NCI-H524 treated with DMSO at 0.1 percent for 48 hours (cell line): ENCODE data around the gene FARP1.

Source experiments
- DNase-seq: peaks from one replicate; lab custom pipeline; 2025; lab: John Stamatoyannopoulos, UW

The FARP1 gene

DNA sequence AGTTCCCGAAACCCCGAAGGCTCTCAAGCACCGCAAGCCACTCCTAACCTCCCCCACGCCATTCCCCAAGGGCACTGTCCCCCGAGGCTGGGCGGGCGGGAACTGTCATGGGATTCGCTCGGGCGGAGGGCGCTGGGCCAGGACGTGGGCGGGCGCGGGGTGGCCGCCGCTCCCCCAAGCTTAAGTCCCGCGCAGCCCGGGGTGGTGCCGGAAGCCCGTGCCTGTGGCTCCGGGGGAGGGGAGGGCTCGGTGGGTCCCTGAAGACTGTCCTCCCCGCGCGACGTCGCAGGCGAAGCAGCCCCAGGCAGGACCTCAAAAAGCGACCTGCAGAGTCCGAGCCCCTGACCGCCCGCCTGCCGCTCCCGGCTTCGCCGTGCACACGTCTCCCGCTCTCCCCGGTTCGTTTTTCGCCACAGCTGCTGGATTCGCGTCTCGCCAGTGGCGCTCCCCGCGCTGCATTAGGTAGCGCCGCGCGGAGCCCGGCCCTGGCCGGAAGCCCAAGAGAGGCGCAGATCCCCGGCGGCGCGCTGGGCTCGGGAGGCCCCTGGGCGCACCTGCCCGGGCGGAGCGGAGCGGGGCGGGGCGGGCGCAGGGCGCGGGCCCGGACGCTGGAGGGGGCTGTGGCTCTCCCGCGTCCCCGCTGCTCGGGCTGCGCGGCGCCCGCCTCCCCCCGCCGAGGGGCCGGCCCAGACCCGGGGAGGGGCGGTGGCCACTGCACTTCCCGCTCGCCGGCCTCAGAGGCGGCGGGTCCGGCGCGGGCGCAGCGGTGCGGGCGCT is at the start of gene FARP1:
FARP1 (plus strand) TSS at position 715 of the 777 bp plus-strand sequence. CDS start 70,149 bp downstream, outside the sequence.
- no peak for DNase-seq

GRCh38 chr13:98094678-98095266 is 48.1 kb upstream of the FARP1 start:
- no peak for DNase-seq

- no peak for DNase-seq
Observed at GRCh38 chr13:98096059-98096458, 46.8 kb upstream of the FARP1 start.

DNA sequence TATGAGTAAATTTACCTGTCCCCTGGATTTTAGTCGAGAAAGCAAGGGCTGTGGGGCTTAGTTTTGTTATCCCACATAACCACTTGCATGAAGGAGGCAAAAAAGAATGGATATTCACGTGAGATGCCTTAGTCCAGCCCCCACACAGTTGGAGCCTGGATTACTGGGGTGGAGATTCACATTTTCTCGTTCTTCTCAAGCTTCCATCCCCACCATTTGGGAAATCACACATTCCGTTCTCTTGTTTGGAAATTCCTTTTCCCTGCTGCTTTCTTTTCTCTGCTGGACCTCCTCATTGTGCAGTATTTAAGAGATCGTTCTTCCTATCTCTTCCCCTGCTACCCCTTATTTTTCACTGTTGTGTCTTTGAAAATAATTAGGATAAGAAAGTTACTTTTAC is 45.1 kb upstream of the FARP1 start:
- DNase-seq, result no peak

- no peak for DNase-seq
Observed at GRCh38 chr13:98098516-98098915, 44.4 kb upstream of the FARP1 start.

DNA sequence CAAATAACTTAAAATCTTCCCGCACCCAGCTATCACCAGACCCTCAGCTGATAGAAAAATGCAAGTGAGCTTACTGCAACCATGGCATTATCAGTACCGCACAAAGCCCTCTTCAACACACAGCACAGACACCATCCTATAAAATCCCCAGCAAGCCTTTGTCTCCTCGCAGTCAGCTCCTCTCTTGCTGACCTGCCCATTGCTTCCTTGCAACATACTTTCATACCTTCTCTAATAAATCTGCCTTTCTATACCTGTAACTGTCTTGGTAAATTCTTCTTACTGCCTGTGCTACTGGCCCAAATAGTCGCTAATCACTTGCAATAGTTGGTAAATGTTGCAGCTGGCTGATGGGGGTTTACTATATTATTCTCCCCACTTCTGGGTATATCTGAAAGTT is 43.3 kb upstream of the FARP1 start:
- DNase-seq, result no peak

DNA sequence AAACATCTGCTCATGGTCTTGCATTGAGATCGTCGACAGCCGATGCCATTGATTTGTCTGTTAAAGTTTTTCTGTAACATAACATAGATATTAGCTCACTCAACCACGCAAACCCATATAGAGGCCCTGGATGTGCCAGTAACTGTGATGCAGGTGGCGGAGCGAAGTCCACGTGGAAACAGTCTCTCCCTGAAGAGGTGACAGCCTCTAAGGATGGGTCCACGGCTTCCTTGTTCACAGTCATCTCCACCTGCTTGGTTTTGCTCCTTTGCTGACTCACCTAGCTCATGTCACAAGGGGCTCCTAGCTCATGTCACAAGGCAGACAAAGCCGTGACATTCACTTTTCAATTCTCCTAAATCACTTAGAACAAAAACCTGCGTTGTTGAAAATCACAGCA is 42.4 kb upstream of the FARP1 start:
- DNase-seq, result no peak

GRCh38 chr13:98103531-98103930 is 39.4 kb upstream of the FARP1 start:
- DNase-seq, result no peak

- no peak for DNase-seq
Observed at GRCh38 chr13:98103942-98104880, 38.7 kb upstream of the FARP1 start.

- peak; percentile 19 for DNase-seq
Observed at GRCh38 chr13:98105929-98106336, 37.0 kb upstream of the FARP1 start.

GRCh38 chr13:98108341-98108740 is 34.6 kb upstream of the FARP1 start:
- no peak for DNase-seq

GRCh38 chr13:98109226-98109853 is 33.6 kb upstream of the FARP1 start:
- DNase-seq, result no peak

- DNase-seq, result no peak
Observed at GRCh38 chr13:98110749-98111148, 32.1 kb upstream of the FARP1 start.

DNA sequence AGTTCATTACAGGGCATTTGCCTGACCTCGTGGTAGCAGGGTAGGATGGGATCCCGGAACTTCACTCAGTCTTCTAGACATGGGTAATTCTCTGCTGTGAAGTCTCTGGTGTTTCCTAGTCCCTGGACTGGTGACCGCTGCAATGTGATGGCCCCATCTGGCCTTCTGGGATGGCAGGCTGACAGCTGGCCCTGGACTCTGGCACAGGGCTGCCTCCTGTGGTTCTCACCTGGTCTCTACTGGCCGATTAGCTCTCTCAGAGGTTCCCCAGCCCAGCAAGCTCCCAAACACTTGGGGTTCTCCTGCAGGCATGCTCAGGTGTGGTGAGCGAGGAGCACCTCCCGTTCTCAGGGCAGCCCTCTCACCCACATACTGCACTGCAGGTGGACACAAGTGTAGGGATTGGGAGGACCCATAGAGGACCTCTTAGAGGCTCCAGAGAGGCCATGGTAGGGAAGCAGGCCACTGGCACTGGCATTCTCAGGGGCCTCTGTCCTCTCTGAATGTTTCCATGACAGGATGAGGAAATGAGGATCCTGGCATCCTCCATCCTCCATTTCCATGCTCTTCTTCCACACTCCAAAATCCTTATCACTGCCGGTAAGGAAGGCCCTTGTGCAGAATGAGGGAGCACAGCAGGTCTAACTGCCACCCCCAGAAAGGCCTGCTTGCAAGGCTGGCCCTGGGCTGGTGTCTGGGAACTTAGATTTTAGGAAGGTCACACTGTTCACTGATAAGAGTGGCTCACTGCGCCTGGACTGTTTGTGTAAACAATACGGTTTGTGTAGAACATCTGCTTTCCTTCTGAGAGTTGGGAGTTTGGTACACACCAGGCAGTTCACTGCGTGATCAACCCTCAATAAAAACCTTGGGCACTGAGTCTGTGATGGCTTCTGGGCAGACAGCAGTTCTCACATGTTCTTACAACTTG is 31.5 kb upstream of the FARP1 start:
- no peak for DNase-seq

DNA sequence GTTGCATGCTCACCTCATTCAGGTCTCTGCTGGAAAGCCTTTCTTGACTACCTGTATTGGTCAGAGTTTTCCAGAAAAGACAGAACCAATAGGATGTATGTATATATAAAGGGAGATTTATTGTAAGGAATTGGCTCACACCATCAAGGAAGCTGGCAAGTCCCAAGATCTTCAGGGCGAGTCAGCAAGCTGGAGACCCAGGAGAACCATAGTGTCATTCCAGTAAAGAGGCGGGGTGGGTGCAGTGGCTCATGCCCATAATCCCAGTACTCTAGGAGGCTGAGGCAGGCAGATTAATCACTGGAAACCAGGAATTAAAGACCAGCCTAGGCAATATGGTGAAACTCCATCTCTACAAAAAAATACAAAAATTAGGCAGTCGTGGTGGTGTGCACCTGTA is 30.4 kb upstream of the FARP1 start:
- no peak for DNase-seq

DNA sequence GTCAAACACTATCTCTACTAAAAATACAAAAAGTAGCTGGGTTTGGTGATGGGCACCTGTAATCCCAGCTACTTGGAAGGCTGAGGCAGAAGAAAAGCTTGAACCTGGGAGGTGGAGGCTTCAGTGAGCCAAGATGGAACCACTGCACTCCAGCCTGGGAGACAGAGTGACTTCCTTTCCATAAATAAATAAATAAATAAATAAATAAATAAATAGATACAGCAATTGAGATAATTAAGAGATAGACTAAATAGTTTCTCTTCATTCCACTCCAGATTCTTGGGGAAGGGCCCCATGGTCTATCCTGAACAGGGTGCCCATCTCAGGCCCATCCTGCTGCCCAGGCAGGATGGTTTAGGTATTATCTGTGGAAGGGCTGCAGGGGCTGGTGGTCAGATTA is 24.0 kb upstream of the FARP1 start:
- no peak for DNase-seq

DNA sequence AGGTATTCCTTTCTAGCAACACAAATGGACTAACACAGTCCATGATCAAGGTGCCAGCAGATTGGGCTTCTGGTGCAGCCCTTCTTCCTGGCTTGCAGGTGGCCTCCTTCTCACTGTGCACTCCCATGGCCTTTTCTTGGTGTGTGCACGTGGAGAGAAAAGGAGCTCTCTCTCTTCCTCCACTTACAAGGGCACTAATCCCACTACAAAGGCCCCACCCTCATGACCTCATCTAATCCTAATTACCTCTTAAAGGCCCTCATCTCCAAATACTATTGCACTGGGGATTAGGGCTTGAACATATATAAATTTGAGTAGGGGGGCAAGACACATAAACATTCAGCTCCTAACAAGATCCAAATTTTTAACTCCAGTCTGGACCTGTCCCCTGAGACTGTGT is 19.7 kb upstream of the FARP1 start:
- DNase-seq, result peak; percentile 57

DNA sequence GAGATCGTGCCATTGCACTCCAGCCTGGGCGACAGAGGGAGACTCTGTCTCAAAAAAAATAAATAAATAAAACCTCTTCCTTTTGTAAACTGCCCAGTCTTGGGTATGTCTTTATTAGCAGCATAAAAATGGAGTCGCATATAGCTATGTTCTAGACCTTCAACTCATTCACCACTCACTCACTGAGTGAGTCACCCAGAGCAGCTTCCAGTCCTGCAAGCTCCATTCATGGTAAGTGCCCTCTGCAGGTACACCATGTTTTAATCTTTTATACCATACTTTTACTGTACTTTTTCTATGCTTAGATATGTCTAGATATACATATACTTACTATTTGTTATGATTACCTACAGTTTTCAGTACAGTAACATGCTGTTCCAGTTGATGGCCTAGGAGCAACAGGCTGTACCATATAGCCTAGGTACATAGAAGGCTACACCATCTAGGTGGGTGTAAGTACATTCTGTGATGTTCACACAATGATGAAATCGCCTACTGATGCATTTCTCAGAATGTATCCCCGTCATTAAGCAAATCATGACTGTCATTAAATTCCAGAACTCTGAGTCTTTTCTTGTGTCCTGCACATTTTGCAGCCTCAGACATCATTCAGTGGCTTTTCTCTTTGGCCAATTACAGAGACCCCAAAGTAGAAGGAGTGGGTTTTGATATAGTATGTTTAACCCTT is 13.7 kb upstream of the FARP1 start:
- no peak for DNase-seq

GRCh38 chr13:98133946-98134345 is 8.9 kb upstream of the FARP1 start:
- DNase-seq, result no peak

DNA sequence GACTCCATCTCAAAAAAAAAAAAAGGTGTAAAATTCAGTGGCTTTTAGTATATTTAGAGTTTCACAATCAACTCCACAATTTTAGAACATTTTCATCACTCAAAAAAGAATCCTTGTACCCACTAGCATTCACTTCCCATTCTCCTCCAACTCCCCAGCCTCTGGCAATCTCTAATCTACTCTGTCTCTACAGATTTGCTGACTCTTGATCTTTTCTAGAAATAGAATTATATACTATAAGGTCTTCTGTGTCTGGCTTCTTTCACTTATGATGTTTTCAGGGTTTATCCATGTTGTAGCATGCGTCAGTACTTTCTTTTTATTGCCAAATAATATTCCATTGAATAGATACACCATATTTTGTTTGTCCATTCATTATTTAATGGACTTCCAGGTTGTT is 8.0 kb upstream of the FARP1 start:
- no peak for DNase-seq

DNA sequence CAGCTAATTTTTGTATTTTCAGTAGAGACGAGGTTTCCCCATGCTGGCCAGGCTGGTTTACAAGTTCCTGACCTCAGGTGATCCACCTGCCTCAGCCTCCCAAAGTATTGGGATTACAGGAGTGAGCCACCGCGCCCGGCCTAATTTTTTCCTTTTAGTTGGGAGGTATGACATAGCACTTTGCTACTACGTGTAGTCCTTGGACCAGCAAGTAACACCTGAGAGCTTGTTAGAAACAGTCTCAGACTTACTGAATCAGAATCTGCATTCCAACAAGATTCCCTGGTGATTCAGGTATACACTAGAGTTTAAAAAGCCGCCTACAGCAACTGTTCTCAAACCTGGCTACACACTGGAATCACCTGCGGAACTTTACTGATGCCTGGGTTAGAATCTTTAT is 1.8 kb upstream of the FARP1 start:
- DNase-seq, result no peak
